Measurements from ENCODE around the gene AMBN. TPM values are rescaled to one million over a fixed set of nuclear protein-coding genes. Genes with fewer than 3 reads are reported as not detected.

AMBN gene
- total RNA-seq, 6 experiments from 2014 or later, result not detected

GRCh38 chr4:70577220-70577927 is 14.7 kb upstream of the AMBN start:
- no peaks in the 10 kb centered on the region for H3K36me3 ChIP-seq
- no peaks in the 10 kb centered on the region for H3K9me3 ChIP-seq
- DNase-seq (no peak), ATAC-seq (no peak)
- WGBS (ENCODE audit: insufficient coverage, low coverage, low lambda C conversion rate, missing lambda C conversion rate), result 54% methylated on average over 4 of the region's 6 CpGs
- H3K27me3 ChIP-seq, result no peaks in the 10 kb centered on the region
- no peak for TF ChIP-seq POLR2A (IDR thresholded peaks at IDR 0.05)
- intact Hi-C loops (cut with DNase I), result no loop called here
- H3K27ac ChIP-seq, result no peak overlapping the region
- no peak overlapping the region for H3K4me3 ChIP-seq
- H3K4me1 ChIP-seq, result no peaks in the 10 kb centered on the region

GRCh38 chr4:70581980-70582379 is 10.1 kb upstream of the AMBN start:
- TF ChIP-seq CTCF (IDR thresholded peaks at IDR 0.05), result no peak
- TF ChIP-seq POLR2A (IDR thresholded peaks at IDR 0.05), result no peak
- DNase-seq (no peak), ATAC-seq (no peak)
- Histone ChIP-seq H3K27ac (no peak overlapping the region), H3K27me3 (no peaks in the 10 kb centered on the region), H3K4me3 (no peak overlapping the region), H3K4me1 (no peaks in the 10 kb centered on the region), H3K9me3 (no peaks in the 10 kb centered on the region), H3K36me3 (no peaks in the 10 kb centered on the region)
- 90% methylated on average over 2 of the region's 2 CpGs for WGBS (ENCODE audit: insufficient coverage, low coverage, low lambda C conversion rate, missing lambda C conversion rate)
- intact Hi-C loops (cut with DNase I), result no loop called here

- Histone ChIP-seq H3K4me1 (no peaks in the 10 kb centered on the region), H3K9me3 (no peaks in the 10 kb centered on the region), H3K27me3 (no peaks in the 10 kb centered on the region), H3K36me3 (no peaks in the 10 kb centered on the region), H3K27ac (no peak overlapping the region), H3K4me3 (no peak overlapping the region)
- 46% methylated on average over 7 of the region's 9 CpGs for WGBS (ENCODE audit: insufficient coverage, low coverage, low lambda C conversion rate, missing lambda C conversion rate)
- peak; percentile 48 to 92 (median 68) for ATAC-seq
- no peak for DNase-seq
- intact Hi-C loops (cut with DNase I), result no loop called here
- TF ChIP-seq POLR2A (IDR thresholded peaks at IDR 0.05), result no peak
- TF ChIP-seq CTCF (IDR thresholded peaks at IDR 0.05), result no peak
These were observed 7.9 kb upstream of the AMBN start for GRCh38 chr4:70583952-70584834.

- ATAC-seq, result no peak
- Histone ChIP-seq H3K27me3 (no peaks in the 10 kb centered on the region), H3K36me3 (no peaks in the 10 kb centered on the region), H3K9me3 (no peaks in the 10 kb centered on the region), H3K27ac (no peak overlapping the region), H3K4me3 (no peak overlapping the region), H3K4me1 (no peaks in the 10 kb centered on the region)
- TF ChIP-seq POLR2A (IDR thresholded peaks at IDR 0.05), result no peak
- TF ChIP-seq CTCF (IDR thresholded peaks at IDR 0.05), result no peak
- WGBS (ENCODE audit: insufficient coverage, low coverage, low lambda C conversion rate, missing lambda C conversion rate), result 59% methylated on average over 2 of the region's 2 CpGs
- DNase-seq, result no peak
- intact Hi-C loops (cut with DNase I), result no loop called here
These were observed 5.2 kb upstream of the AMBN start for GRCh38 chr4:70586841-70587240.

GRCh38 chr4:70589785-70590184 is 2.3 kb upstream of the AMBN start:
- H3K9me3 ChIP-seq, result no peaks in the 10 kb centered on the region
- no peak for TF ChIP-seq CTCF (IDR thresholded peaks at IDR 0.05)
- TF ChIP-seq POLR2A (IDR thresholded peaks at IDR 0.05), result no peak
- H3K27me3 ChIP-seq, result no peaks in the 10 kb centered on the region
- intact Hi-C loops (cut with DNase I), result no loop called here
- DNase-seq (no peak), ATAC-seq (no peak)
- no peak overlapping the region for H3K27ac ChIP-seq
- no peaks in the 10 kb centered on the region for H3K4me1 ChIP-seq
- H3K4me3 ChIP-seq, result no peak overlapping the region
- no peaks in the 10 kb centered on the region for H3K36me3 ChIP-seq
